Measurements from ENCODE around the gene SLC4A4.

DNA sequence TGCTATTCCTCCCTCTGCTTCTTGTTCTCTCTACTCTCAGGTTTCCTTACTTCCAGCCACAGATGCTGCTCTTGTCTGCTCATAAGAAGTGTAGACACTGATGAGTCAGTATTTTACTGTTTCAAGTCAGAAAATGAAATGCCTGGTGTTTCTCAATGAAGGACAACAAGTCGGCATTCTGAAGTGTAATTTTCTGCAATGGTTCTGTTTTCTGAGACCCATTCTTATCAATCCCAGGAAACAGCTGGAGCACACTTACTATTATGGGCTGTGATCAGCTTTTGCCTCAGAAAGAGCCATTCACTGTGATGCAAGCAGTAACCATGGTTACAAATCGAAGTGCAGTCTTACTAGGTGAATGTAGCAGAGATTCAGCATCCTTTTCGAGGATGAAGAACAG lies 42.0 kb downstream of the SLC4A4 start:
- TF ChIP-seq, protein P1, sequence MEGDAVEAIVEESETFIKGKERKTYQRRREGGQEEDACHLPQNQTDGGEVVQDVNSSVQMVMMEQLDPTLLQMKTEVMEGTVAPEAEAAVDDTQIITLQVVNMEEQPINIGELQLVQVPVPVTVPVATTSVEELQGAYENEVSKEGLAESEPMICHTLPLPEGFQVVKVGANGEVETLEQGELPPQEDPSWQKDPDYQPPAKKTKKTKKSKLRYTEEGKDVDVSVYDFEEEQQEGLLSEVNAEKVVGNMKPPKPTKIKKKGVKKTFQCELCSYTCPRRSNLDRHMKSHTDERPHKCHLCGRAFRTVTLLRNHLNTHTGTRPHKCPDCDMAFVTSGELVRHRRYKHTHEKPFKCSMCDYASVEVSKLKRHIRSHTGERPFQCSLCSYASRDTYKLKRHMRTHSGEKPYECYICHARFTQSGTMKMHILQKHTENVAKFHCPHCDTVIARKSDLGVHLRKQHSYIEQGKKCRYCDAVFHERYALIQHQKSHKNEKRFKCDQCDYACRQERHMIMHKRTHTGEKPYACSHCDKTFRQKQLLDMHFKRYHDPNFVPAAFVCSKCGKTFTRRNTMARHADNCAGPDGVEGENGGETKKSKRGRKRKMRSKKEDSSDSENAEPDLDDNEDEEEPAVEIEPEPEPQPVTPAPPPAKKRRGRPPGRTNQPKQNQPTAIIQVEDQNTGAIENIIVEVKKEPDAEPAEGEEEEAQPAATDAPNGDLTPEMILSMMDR (IDR thresholded peaks at IDR 0.05) = no peak
- no peak for TF ChIP-seq POLR2AphosphoS5 (IDR thresholded peaks at IDR 0.05)
